ENCODE data around the gene SCARF2. TPM values are rescaled to one million over a fixed set of nuclear protein-coding genes. Genes with fewer than 3 reads are reported as not detected.

The SCARF2 gene
- total and polyA plus RNA-seq, 2 experiments from 2014 or later, result 1.8 to 16.6 TPM

GRCh38 chr22:20486229-20486628 lies 48.6 kb upstream of the SCARF2 start (continued):
- no peak for TF ChIP-seq CREB1 (CRISPR knock-in tag; IDR thresholded peaks at IDR 0.05; ENCODE audit: low read depth)
- no peak for TF ChIP-seq NANOG (IDR thresholded peaks at IDR 0.05; ENCODE audit: borderline replicate concordance)

- H3K79me2 ChIP-seq (replicated peaks; ENCODE audit: insufficient read depth), result no peaks in the 10 kb centered on the region
- H3K9me2 ChIP-seq (ENCODE audit: insufficient read depth), result 0 out of 2 replicates have a peak, but pooled peaks cover 3% of the 10 kb centered on the region
- H4K20me1 ChIP-seq (replicated peaks; ENCODE audit: insufficient read depth), result 0 out of 2 replicates have a peak, but pooled peaks cover 3% of the 10 kb centered on the region
- H3F3A ChIP-seq (replicated peaks; ENCODE audit: low read depth), result no peaks in the 10 kb centered on the region
- Mint-ChIP-seq H3K9me3 (no peaks in the 10 kb centered on the region), H3K4me1 (peaks cover 6% of the 10 kb centered on the region), H3K27ac (no peak overlapping the region), H3K36me3 (ENCODE audit: low read depth) (no peaks in the 10 kb centered on the region; the same call in 2 of the 3 replicates), H3K27me3 (ENCODE audit: insufficient read depth, low read depth, poor library complexity) (peaks cover 14% of the 10 kb centered on the region), H3K4me3 (no peak overlapping the region)
- no peak for DNase-seq (ENCODE audit: low spot score)
- H2AFZ ChIP-seq, result no peak overlapping the region
- no peak overlapping the region for H3K4me3 ChIP-seq
- no peaks in the 10 kb centered on the region for H3K4me1 ChIP-seq (ENCODE audit: insufficient read depth)
- H3K4me2 ChIP-seq, result no peak overlapping the region
- no peaks in the 10 kb centered on the region for H3K36me3 ChIP-seq (ENCODE audit: insufficient read depth)
- no peak for ATAC-seq
- H3K27me3 ChIP-seq (ENCODE audit: insufficient read depth), result no peaks in the 10 kb centered on the region
- no peak overlapping the region for H3K27ac ChIP-seq (ENCODE audit: low read depth)
- TF ChIP-seq REST (IDR thresholded peaks at IDR 0.05; ENCODE audit: unreplicated experiment), result no peak
- no peak for TF ChIP-seq ETS1 (IDR thresholded peaks at IDR 0.05)
- no peak for TF ChIP-seq EZH2phosphoT487 (IDR thresholded peaks at IDR 0.05; ENCODE audit: unreplicated experiment)
- no peak for TF ChIP-seq STAT1 (IDR thresholded peaks at IDR 0.05; ENCODE audit: unreplicated experiment)
- no peak for TF ChIP-seq JUNB (IDR thresholded peaks at IDR 0.05; ENCODE audit: unreplicated experiment)
- TF ChIP-seq EZH2 (IDR thresholded peaks at IDR 0.05; ENCODE audit: low read depth, unreplicated experiment), result no peak
- no peak for TF ChIP-seq CREB1 (CRISPR knock-in tag; IDR thresholded peaks at IDR 0.05; ENCODE audit: low read depth)
These were observed 47.5 kb upstream of the SCARF2 start for GRCh38 chr22:20484948-20485683.

- Histone ChIP-seq H4K20me1 (replicated peaks; ENCODE audit: insufficient read depth) (no peaks in the 10 kb centered on the region), H3K4me2 (no peak overlapping the region), H2AFZ (no peak overlapping the region), H3K4me3 (no peak overlapping the region), H3F3A (replicated peaks; ENCODE audit: low read depth) (no peaks in the 10 kb centered on the region), H3K79me2 (replicated peaks; ENCODE audit: insufficient read depth) (no peaks in the 10 kb centered on the region), H3K27me3 (ENCODE audit: insufficient read depth) (no peaks in the 10 kb centered on the region), H3K9me2 (ENCODE audit: insufficient read depth) (0 out of 2 replicates have a peak, but pooled peaks cover 3% of the 10 kb centered on the region), H3K27ac (ENCODE audit: low read depth) (no peak overlapping the region), H3K36me3 (ENCODE audit: insufficient read depth) (no peaks in the 10 kb centered on the region), H3K4me1 (ENCODE audit: insufficient read depth) (no peaks in the 10 kb centered on the region)
- ATAC-seq (no peak), DNase-seq (ENCODE audit: low spot score) (no peak)
- H3K27me3 Mint-ChIP-seq (ENCODE audit: insufficient read depth, low read depth, poor library complexity), result peaks cover 11% of the 10 kb centered on the region
- H3K4me1 Mint-ChIP-seq, result no peaks in the 10 kb centered on the region
- H3K4me3 Mint-ChIP-seq, result no peak overlapping the region
- H3K36me3 Mint-ChIP-seq (ENCODE audit: low read depth), result no peaks in the 10 kb centered on the region; the same call in 2 of the 3 replicates
- H3K9me3 Mint-ChIP-seq, result no peaks in the 10 kb centered on the region
- H3K27ac Mint-ChIP-seq, result no peak overlapping the region
- no peak for TF ChIP-seq EZH2phosphoT487 (IDR thresholded peaks at IDR 0.05; ENCODE audit: unreplicated experiment)
- no peak for TF ChIP-seq CREB1 (CRISPR knock-in tag; IDR thresholded peaks at IDR 0.05; ENCODE audit: low read depth)
- no peak for TF ChIP-seq CTCF (conservative IDR thresholded peaks at IDR 0.05; ENCODE audit: low read depth in 2 of 2)
- no peak for TF ChIP-seq EZH2 (IDR thresholded peaks at IDR 0.05; ENCODE audit: low read depth, unreplicated experiment)
- no peak for TF ChIP-seq JUNB (IDR thresholded peaks at IDR 0.05; ENCODE audit: unreplicated experiment)
- no peak for TF ChIP-seq ZNF331 (CRISPR knock-in tag; IDR thresholded peaks at IDR 0.05; ENCODE audit: low read depth)
- no peak for TF ChIP-seq REST (IDR thresholded peaks at IDR 0.05; ENCODE audit: unreplicated experiment)
- TF ChIP-seq ZNF114 (CRISPR knock-in tag; IDR thresholded peaks at IDR 0.05), result no peak
These were observed 46.1 kb upstream of the SCARF2 start for GRCh38 chr22:20483771-20484170.

Measured in GM23338 (cell line).